Measurements from ENCODE around the gene COG5.

- no peak for TF ChIP-seq ZNF501 (tag by site-specific recombination; IDR thresholded peaks at IDR 0.05)
- no peak for TF ChIP-seq ZBTB7A (tag by site-specific recombination; IDR thresholded peaks at IDR 0.05; ENCODE audit: low read depth)
- TF ChIP-seq ZFP41 (tag by site-specific recombination; IDR thresholded peaks at IDR 0.05; ENCODE audit: borderline replicate concordance), result no peak
- TF ChIP-seq, protein P1, sequence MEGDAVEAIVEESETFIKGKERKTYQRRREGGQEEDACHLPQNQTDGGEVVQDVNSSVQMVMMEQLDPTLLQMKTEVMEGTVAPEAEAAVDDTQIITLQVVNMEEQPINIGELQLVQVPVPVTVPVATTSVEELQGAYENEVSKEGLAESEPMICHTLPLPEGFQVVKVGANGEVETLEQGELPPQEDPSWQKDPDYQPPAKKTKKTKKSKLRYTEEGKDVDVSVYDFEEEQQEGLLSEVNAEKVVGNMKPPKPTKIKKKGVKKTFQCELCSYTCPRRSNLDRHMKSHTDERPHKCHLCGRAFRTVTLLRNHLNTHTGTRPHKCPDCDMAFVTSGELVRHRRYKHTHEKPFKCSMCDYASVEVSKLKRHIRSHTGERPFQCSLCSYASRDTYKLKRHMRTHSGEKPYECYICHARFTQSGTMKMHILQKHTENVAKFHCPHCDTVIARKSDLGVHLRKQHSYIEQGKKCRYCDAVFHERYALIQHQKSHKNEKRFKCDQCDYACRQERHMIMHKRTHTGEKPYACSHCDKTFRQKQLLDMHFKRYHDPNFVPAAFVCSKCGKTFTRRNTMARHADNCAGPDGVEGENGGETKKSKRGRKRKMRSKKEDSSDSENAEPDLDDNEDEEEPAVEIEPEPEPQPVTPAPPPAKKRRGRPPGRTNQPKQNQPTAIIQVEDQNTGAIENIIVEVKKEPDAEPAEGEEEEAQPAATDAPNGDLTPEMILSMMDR (tag by site-specific recombination; IDR thresholded peaks at IDR 0.05), result no peak
- no peak for TF ChIP-seq MYNN (tag by site-specific recombination; IDR thresholded peaks at IDR 0.05; ENCODE audit: borderline replicate concordance)
- no peak for TF ChIP-seq ZNF510 (tag by site-specific recombination; IDR thresholded peaks at IDR 0.05; ENCODE audit: insufficient replicate concordance)
- no peak for TF ChIP-seq ZNF843 (tag by site-specific recombination; IDR thresholded peaks at IDR 0.05)
- no peak for TF ChIP-seq ZNF513 (tag by site-specific recombination; IDR thresholded peaks at IDR 0.05)
- TF ChIP-seq ZNF561 (tag by site-specific recombination; IDR thresholded peaks at IDR 0.05; ENCODE audit: borderline replicate concordance), result no peak
- TF ChIP-seq SP7 (tag by site-specific recombination; IDR thresholded peaks at IDR 0.05), result no peak
- TF ChIP-seq ATF2 (tag by site-specific recombination; IDR thresholded peaks at IDR 0.05; ENCODE audit: low read depth), result no peak
- no peak for TF ChIP-seq SALL2 (tag by site-specific recombination; IDR thresholded peaks at IDR 0.05; ENCODE audit: borderline replicate concordance)
- TF ChIP-seq ZEB2 (tag by site-specific recombination; IDR thresholded peaks at IDR 0.05), result no peak
- TF ChIP-seq ZNF639 (tag by site-specific recombination; IDR thresholded peaks at IDR 0.05), result no peak
Observed at GRCh38 chr7:107258737-107259136, 305.0 kb downstream of the COG5 start.

Measured in HEK293 (cell line).